Stimulated activated CD8-positive, alpha-beta memory T cell treated with anti-CD3 and anti-CD28 coated beads, Interleukin-7, amount 100 ng/mL, for 1 hour (primary cell): Measurements from ENCODE around the gene PML.

Experiments
- DNase-seq, 2 donors: peaks; one replicate each; pipeline ENCODE4 v3.0.0-alpha.2; 2020; ENCODE audit warnings: low read depth in 2 of 2

The PML gene

GRCh38 chr15:74008901-74009300 lies 14.4 kb downstream of the PML start:
- no peak for DNase-seq

DNA sequence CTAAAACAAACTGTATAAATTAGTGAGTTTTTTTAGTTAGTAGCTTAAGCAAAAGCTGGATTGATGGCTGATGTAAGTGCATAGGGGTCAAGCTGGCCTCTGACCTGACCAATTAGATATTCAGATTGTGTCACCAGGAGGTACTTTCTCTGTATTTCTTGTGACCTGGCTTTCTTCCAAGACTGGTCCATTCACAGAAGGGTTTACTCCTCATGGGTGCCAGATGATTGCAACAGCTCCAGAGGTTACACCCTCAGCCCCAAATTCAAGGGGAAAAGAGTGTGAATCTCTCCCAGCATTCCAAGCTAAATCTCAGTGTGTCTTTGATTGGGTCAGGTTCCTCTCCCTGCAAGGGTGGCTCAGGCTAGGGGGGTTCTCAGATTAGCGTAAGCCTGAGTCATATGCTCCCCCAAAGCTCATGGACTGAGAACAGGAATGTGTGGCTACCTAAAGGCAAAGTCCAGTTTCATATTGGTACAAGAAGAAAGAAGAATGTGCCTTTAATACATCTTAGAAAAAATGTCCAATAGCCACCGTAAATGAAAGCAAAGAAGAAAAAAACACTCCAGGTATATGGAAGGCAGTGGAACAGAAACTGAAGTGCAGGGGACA lies 16.5 kb downstream of the PML start:
- no peak for DNase-seq

- DNase-seq: no peak
Measured at GRCh38 chr15:74011610-74012009, 17.1 kb downstream of the PML start.

- no peak for DNase-seq
Measured at GRCh38 chr15:74013374-74013894, 18.9 kb downstream of the PML start.

GRCh38 chr15:74019734-74020133 lies 25.2 kb downstream of the PML start:
- DNase-seq: no peak

GRCh38 chr15:74022706-74023470 lies 28.4 kb downstream of the PML start:
- no peak for DNase-seq

- DNase-seq: no peak
Measured at GRCh38 chr15:74024687-74025086, 30.2 kb downstream of the PML start.

DNA sequence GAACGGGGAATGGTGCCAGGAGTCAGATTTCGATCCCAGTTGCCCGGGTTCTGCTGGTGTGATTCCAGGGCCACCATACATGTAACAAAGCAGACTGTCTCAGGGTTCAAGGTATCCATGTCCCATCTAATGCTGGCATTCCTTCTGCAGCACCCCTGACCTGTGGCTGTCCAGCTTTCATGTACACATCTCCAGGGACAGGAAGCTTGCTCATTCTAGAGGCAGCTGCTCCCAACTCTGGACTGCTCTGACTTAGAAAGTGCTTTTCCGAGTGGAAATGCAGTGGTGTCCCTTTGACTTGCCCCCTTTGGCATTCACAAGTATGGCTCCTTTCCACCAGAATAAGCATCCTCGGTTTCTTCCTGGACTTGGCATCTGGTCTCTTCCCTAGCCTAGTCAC lies 30.9 kb downstream of the PML start:
- DNase-seq: no peak

DNA sequence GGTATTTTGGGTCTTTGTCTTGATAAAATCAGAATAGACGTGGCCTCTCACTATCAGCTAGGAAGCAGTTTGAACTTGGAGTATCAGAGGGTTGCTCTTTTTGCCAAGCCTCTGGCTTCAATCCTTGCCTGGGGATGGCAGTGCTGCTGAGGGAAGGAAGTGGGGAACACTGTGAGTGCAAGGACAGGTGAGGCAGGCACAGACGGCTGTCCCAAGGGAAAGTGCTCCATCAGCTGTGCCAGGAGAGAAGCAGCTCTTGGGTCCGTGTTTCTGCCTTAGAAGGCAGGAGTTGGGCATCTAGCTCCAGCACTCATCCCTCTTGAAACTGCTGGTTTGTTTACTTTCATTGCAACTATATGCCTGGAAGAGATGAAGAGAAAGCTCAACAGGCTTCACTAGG lies 33.2 kb downstream of the PML start:
- DNase-seq: no peak

DNA sequence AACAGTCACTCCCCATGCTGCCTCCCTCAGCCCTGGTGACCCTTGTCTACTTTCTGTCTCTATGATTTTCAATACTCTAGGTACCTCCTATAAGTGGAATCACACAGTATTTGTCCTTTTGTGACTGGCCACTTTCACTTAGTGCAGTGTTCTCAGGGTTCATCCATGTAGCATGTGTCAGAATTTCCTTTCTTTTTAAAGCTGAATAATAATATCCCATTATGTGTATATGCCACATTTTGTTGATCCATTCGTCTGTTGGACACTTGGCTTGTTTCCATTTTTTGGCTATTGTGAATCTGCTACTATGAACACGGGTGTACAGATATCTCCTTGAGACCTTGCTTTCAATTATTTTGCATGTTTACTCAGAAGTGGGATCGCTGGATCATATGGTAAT lies 34.1 kb downstream of the PML start:
- no peak for DNase-seq

GRCh38 chr15:74032046-74032445 lies 37.5 kb downstream of the PML start:
- no peak for DNase-seq

DNA sequence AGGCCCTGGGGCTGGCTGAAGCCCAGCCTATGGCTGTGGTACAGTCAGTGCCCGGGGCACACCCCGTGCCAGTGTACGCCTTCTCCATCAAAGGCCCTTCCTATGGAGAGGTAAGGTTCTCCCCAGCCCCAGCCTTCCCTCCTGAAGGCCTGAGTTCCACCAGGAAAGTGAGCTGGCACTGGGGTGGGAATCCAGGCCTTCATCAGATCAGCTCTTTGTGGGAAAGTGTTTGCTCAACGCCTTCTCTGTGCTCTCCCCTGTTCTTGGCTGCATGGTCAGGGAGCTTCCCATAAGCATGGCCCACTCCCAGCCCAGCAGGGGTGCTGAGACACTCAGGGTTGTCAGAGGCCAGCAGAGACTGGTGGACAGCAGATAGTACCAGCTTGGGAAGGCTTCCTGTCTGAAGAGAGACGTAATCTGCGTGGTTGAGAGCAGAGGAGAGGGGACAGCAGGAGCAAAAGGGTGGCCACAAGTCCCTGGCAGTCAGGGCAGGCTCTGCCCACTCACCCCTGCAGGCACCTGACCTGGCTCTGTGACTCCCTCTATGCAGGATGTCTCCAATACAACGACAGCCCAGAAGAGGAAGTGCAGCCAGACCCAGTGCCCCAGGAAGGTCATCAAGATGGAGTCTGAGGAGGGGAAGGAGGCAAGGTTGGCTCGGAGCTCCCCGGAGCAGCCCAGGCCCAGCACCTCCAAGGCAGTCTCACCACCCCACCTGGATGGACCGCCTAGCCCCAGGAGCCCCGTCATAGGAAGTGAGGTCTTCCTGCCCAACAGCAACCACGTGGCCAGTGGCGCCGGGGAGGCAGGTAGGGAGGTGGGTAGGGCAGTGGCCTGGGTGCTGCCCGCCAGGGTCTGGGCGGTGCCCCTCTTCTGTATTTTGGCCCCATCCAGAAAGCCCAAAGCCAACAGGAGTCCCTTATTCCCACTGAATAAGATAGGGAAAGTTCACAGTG lies 38.4 kb downstream of the PML start:
- no peak for DNase-seq

DNA sequence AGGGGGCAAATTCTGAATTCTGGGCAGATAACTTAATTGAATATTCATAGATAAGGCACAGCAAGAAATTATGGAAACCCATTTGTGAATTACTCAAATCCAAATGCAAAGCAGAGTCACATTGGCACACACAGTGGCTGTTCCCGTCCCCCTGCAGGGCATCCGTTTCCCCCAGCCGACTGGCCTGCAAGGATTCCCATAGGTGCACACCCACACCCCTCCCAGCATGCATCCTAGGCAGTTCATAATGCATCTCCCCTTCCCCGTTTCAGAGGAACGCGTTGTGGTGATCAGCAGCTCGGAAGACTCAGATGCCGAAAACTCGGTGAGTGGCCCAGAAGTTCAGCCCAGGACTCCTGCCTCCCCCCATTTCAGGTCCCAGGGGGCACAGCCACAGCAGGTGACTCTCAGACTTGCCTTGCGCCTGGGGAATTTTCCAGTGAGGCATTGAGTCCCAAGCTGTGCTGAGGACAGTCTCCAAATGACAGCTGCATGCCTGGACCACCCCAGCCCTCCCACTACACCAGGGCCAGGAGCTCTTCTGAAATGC lies 39.8 kb downstream of the PML start:
- no peak for DNase-seq

DNA sequence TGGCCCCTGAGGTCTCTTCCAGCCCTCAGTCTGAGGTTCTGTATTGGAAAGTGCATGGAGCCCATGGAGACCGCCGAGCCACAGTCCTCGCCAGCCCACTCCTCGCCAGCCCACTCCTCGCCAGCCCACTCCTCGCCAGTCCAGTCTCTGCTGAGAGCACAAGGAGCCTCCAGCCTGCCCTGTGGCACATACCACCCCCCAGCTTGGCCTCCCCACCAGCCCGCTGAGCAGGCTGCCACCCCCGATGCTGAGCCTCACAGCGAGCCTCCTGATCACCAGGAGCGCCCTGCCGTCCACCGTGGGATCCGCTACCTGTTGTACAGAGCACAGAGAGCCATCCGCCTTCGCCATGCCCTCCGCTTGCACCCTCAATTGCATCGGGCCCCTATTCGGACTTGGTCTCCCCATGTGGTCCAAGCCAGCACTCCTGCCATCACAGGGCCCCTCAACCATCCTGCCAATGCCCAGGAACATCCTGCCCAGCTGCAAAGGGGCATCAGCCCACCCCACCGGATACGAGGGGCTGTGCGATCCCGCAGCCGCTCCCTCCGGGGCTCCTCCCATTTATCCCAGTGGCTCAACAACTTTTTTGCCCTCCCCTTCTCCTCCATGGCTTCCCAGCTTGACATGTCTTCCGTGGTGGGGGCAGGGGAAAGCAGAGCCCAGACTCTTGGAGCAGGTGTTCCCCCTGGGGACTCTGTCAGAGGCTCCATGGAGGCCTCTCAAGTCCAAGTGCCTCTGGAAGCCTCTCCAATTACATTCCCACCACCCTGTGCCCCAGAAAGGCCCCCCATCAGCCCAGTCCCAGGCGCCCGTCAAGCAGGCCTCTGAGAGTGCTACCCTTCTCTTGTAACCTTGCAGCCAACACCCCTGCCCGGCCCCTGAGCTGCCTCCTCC lies 40.9 kb downstream of the PML start:
- DNase-seq: no peak

GRCh38 chr15:74036271-74037170 lies 42.0 kb downstream of the PML start:
- no peak for DNase-seq

DNA sequence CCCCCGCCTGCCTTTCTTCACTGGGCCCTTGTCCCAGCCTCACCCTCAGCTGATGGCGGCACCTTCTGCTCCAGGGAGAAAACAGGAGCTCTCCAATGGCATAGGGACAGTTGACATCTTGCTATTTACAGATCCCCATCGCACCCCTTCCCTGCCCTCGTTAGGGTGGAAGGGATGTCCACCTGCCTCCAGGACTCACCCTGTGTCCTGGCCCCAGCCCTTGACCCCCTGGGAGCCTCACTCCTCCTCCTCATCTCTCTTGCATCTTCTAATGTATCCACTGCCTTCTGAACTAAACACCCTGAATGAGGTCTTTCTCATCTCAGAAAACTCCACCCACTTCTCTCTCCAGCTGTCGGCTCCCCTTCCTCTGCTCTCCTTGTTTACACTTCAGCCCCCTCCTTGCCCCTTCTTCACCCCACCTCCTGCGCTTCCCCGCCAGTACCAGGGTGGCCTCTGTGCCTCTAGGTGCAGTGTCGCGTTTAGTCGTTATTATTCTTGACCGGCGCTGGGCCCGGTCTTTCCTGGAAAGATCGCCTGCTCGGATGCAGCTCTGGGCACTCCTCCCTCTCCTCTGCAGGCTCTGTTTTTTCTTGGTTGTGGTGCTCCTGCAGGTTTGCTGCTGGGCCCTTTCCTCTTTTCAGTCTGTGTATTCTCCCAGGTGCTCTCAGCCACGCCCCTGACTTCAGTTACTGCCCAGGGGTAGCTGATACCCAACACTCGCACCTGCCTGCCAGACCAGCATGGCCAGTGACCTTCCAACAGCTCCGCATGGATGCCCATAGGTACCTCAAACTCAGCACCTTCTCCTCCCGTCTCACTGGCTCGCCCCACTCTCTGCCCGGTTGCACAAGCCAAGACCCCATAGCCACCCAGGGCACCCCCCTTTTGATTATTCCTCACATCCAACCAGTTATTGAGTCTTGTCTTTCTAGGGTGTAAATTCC lies 42.9 kb downstream of the PML start:
- no peak for DNase-seq

DNA sequence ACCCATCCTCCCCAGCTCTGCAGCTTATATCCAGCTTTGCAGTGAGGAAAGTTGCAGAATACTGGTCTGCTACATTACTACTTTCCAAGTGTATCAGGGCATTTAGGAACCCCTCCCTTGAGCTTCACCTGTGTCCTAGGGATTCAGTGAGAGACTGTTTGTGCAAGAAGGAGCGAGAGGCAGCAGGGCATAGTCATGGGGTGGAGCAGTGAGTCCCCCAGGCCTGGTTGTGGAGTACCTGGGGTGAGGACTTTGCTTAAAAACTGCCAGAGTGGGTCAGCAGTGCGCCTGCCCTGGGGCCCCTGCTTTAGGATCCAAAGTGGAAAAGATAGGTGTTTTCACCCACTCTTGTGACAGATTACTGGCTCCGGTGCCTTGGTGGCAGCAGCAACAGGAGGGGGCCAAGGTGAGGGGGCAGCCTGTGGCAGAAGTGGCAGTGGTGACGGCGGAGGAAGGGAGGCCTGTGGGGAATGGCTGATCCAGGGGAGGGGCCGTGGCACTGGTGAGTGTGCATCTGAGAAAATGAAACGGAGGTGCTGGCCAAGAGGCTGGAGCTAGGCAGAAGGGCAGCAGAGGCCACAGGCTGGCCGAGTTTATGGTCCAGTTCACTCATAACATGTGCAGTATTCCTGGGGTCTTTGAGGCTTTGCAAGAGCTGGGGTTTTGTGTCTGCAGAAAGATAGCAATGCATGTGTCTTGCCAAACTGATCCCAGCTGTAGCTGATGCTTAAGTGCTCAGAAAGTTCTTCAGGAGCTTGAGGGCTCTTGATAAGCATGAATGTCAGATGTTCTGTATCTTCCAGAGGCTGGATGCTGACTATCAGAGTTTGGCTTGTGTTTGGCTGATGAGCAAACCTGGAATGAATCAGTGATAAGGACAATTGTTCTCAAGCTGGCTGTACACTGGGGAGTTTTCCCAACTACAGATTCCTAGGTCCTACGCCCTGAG lies 44.5 kb downstream of the PML start:
- DNase-seq: no peak

- DNase-seq: no peak
Measured at GRCh38 chr15:74039656-74040010, 45.1 kb downstream of the PML start.
